Activated CD8-positive, alpha-beta T cell treated with anti-CD3 and anti-CD28 coated beads, Interleukin-2, amount 10 ng/mL, durations not matched to agents 7 days and 5 days (primary cell): Measurements from ENCODE around the gene SPECC1L. TPM values are rescaled to one million over a fixed set of nuclear protein-coding genes. Genes with fewer than 3 reads are reported as not detected.
"Not testable (repeated sequence)": the region's sequence is repeated elsewhere in the genome, so short reads cannot be mapped to it uniquely, and the experiment has no call there.

ENCODE experiments used
- ATAC-seq: fragments of 150-1000 bp; cut with Tn5 transposase; one replicate; pipeline ENCODE4 v1.10.0; 2021; ENCODE audit warnings: moderate library complexity
- CTCF ChIA-PET: fragments of 350-600 bp; sonication (Branson Sonifier 250); formaldehyde crosslinking; loops from one replicate; lab custom pipeline; 2021; ENCODE audit warnings: antibody characterized with exemption; lab: Charles Lee
- POLR2A ChIA-PET: fragments of 350-600 bp; sonication (Branson Sonifier 250); formaldehyde crosslinking; loops from one replicate; lab custom pipeline; 2021; ENCODE audit warnings: antibody characterized with exemption; lab: Charles Lee
- DNase-seq: peaks from one replicate; pipeline ENCODE4 v3.0.0-alpha.2; 2020
- H3K27ac Mint-ChIP-seq: one replicate; pipeline ENCODE4 v1.8.0; 2021; ENCODE audit warnings: mild to moderate bottlenecking, mixed read lengths
- H3K27me3 Mint-ChIP-seq: one replicate; pipeline ENCODE4 v1.8.0; 2021; ENCODE audit warnings: low read depth, mixed read lengths
- H3K36me3 Mint-ChIP-seq: one replicate; pipeline ENCODE4 v1.8.0; 2021; ENCODE audit warnings: low read depth, mixed read lengths
- H3K4me1 Mint-ChIP-seq: one replicate; pipeline ENCODE4 v1.8.0; 2021; ENCODE audit warnings: low read depth, mixed read lengths
- H3K4me3 Mint-ChIP-seq: one replicate; pipeline ENCODE4 v1.8.0; 2021; ENCODE audit warnings: mild to moderate bottlenecking, mixed read lengths
- H3K9me3 Mint-ChIP-seq: one replicate; pipeline ENCODE4 v1.8.0; 2022; ENCODE audit warnings: mixed read lengths; ENCODE audit not compliant: insufficient read depth
- total RNA-seq, 2 experiments: library from RNA; stranded (reverse); gene quantifications; one replicate each; pipeline ENCODE4 v1.2.3, GENCODE V29; 2021

SPECC1L gene
- total RNA-seq, 2 experiments from 2014 or later: 57.6 to 59.7 TPM

GRCh38 chr22:24236656-24237055 lies 34.0 kb upstream of the SPECC1L start:
- ATAC-seq (no peak), DNase-seq (no peak)
- H3K4me1 Mint-ChIP-seq: peaks cover 22% of the 10 kb centered on the region
- no peak overlapping the region for H3K4me3 Mint-ChIP-seq
- ChIA-PET POLR2A (no interaction called here), CTCF (no interaction called here)
- H3K27me3 Mint-ChIP-seq: no peaks in the 10 kb centered on the region
- H3K36me3 Mint-ChIP-seq: no peaks in the 10 kb centered on the region
- no peaks in the 10 kb centered on the region for H3K9me3 Mint-ChIP-seq
- no peak overlapping the region for H3K27ac Mint-ChIP-seq

- H3K27ac Mint-ChIP-seq, H3K9me3 Mint-ChIP-seq, H3K36me3 Mint-ChIP-seq, ATAC-seq, H3K27me3 Mint-ChIP-seq, POLR2A ChIA-PET, DNase-seq, H3K4me3 Mint-ChIP-seq: not testable (repeated sequence)
- CTCF ChIA-PET: interaction anchor here (1.0 kb wide), 1 partner anchor 105 kb away, joined by 3 read pairs; no protein-coding TSS in a partner anchor
- H3K4me1 Mint-ChIP-seq: peaks cover 37% of the 10 kb centered on the region
Observed at GRCh38 chr22:24238101-24238694, 32.4 kb upstream of the SPECC1L start.

GRCh38 chr22:24240381-24240780 lies 30.2 kb upstream of the SPECC1L start:
- H3K4me1 Mint-ChIP-seq: peaks cover 53% of the 10 kb centered on the region
- ChIA-PET CTCF (interaction anchor here (0.9 to 3.3 kb wide), 6 partner anchors 8 to 84 kb away, joined by 3 to 25 read pairs (median 6); no protein-coding TSS in a partner anchor), POLR2A (no interaction called here)
- DNase-seq (no peak), ATAC-seq (no peak)
- H3K27me3 Mint-ChIP-seq: no peaks in the 10 kb centered on the region
- H3K9me3 Mint-ChIP-seq: no peaks in the 10 kb centered on the region
- H3K4me3 Mint-ChIP-seq: no peak overlapping the region
- peak overlapping the region; percentile 60 for H3K27ac Mint-ChIP-seq
- no peaks in the 10 kb centered on the region for H3K36me3 Mint-ChIP-seq

- CTCF ChIA-PET: interaction anchor here (0.9 to 3.3 kb wide), 7 partner anchors 9 to 85 kb away, joined by 3 to 25 read pairs (median 7); no protein-coding TSS in a partner anchor
- Mint-ChIP-seq H3K4me3 (peak overlapping the region; percentile 25), H3K4me1 (peaks cover 54% of the 10 kb centered on the region), H3K27ac (peak overlapping the region; percentile 71)
- H3K27me3 Mint-ChIP-seq, POLR2A ChIA-PET, DNase-seq, H3K9me3 Mint-ChIP-seq, H3K36me3 Mint-ChIP-seq: not testable (repeated sequence)
- ATAC-seq: peak; percentile 67
Observed at GRCh38 chr22:24240985-24241692, 29.5 kb upstream of the SPECC1L start.

DNA sequence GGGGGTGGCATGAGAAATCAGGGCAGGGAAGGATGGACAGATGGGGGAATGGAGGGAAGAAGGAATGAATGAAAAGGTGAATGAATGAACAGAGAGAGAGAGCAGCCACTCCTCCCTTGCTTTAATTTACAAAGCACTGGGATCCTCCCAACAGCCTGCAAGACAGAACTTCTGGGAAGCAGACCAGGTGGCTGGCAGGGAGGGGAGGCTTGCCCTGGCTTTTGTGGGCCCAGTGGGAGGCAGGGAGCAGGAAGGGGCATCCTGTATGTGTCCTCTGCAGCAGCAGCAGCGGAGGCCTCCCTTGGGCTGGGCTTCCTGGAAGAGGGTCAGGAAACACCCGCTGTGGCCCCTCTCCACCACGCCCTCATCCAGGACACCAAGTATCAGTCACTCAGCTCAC lies 27.2 kb upstream of the SPECC1L start:
- H3K36me3 Mint-ChIP-seq, H3K27me3 Mint-ChIP-seq, H3K9me3 Mint-ChIP-seq, DNase-seq, POLR2A ChIA-PET, ATAC-seq: not testable (repeated sequence)
- CTCF ChIA-PET: interaction anchor here (1.0 to 3.3 kb wide), 13 partner anchors 25 to 330 kb away, joined by 3 to 25 read pairs (median 4); no protein-coding TSS in a partner anchor
- H3K4me1 Mint-ChIP-seq: peaks cover 55% of the 10 kb centered on the region
- peak overlapping the region; percentile 87 for H3K27ac Mint-ChIP-seq
- peak overlapping the region; percentile 35 for H3K4me3 Mint-ChIP-seq

- no peak for DNase-seq
- ChIA-PET CTCF (no interaction called here), POLR2A (no interaction called here)
- Mint-ChIP-seq H3K27ac (peak overlapping the region; percentile 82), H3K27me3 (no peaks in the 10 kb centered on the region), H3K9me3 (no peaks in the 10 kb centered on the region), H3K36me3 (no peaks in the 10 kb centered on the region), H3K4me1 (peaks cover 55% of the 10 kb centered on the region), H3K4me3 (no peak overlapping the region)
- no peak for ATAC-seq
Observed at GRCh38 chr22:24244144-24244787, 26.4 kb upstream of the SPECC1L start.

DNA sequence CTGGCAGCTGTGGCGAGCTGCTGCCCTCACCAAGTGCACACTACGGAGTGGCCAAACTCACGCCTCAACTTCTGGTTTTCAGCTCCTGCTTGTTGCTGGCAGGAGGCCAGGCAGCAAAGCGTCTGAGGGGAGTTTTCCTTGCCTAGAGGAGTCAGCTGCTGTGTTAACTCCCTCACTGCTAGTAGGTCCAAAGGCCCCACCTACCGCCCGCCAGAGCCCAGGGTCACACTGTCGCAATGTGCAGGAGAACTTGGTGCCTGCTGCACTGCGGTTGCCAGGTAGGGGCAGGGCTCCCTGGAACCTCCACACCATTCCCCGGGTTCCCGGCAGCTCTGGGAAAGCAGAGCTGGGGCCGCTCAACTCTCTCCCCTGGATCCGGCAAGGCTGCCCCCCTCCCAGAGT lies 25.6 kb upstream of the SPECC1L start, which contains the start of gene GGT5:
GGT5 (minus strand) TSS at position 53 of the 402 bp plus-strand sequence. CDS start 357 bp downstream, outside the sequence.
- CTCF ChIA-PET: interaction anchor here (0.9 to 1.5 kb wide), 3 partner anchors 14 to 87 kb away, joined by 3 to 6 read pairs (median 3); no protein-coding TSS in a partner anchor
- H3K36me3 Mint-ChIP-seq, POLR2A ChIA-PET, DNase-seq, ATAC-seq, H3K9me3 Mint-ChIP-seq, H3K27me3 Mint-ChIP-seq, H3K4me3 Mint-ChIP-seq: not testable (repeated sequence)
- Mint-ChIP-seq H3K27ac (peak within 1 kb of the TSS; percentile 82), H3K4me1 (peaks cover 53% of the 10 kb centered on the region)

- ATAC-seq, POLR2A ChIA-PET, H3K36me3 Mint-ChIP-seq, H3K27me3 Mint-ChIP-seq, H3K4me3 Mint-ChIP-seq, H3K9me3 Mint-ChIP-seq, DNase-seq: not testable (repeated sequence)
- peaks cover 45% of the 10 kb centered on the region for H3K4me1 Mint-ChIP-seq
- CTCF ChIA-PET: interaction anchor here (0.9 to 1.5 kb wide), 3 partner anchors 14 to 88 kb away, joined by 3 to 6 read pairs (median 3); no protein-coding TSS in a partner anchor
- H3K27ac Mint-ChIP-seq: peak overlapping the region; percentile 46
Observed at GRCh38 chr22:24245584-24246561, 24.8 kb upstream of the SPECC1L start.

- Mint-ChIP-seq H3K27ac (no peak overlapping the region), H3K9me3 (no peaks in the 10 kb centered on the region), H3K36me3 (no peaks in the 10 kb centered on the region), H3K4me1 (peaks cover 35% of the 10 kb centered on the region), H3K4me3 (no peak overlapping the region), H3K27me3 (no peaks in the 10 kb centered on the region)
- ATAC-seq: no peak
- POLR2A ChIA-PET: no interaction called here
- DNase-seq: no peak
- CTCF ChIA-PET: interaction anchor here (0.7 to 1.5 kb wide), 9 partner anchors 13 to 111 kb away, joined by 3 to 12 read pairs (median 3); no protein-coding TSS in a partner anchor
Observed at GRCh38 chr22:24247011-24247507, 23.6 kb upstream of the SPECC1L start.

DNA sequence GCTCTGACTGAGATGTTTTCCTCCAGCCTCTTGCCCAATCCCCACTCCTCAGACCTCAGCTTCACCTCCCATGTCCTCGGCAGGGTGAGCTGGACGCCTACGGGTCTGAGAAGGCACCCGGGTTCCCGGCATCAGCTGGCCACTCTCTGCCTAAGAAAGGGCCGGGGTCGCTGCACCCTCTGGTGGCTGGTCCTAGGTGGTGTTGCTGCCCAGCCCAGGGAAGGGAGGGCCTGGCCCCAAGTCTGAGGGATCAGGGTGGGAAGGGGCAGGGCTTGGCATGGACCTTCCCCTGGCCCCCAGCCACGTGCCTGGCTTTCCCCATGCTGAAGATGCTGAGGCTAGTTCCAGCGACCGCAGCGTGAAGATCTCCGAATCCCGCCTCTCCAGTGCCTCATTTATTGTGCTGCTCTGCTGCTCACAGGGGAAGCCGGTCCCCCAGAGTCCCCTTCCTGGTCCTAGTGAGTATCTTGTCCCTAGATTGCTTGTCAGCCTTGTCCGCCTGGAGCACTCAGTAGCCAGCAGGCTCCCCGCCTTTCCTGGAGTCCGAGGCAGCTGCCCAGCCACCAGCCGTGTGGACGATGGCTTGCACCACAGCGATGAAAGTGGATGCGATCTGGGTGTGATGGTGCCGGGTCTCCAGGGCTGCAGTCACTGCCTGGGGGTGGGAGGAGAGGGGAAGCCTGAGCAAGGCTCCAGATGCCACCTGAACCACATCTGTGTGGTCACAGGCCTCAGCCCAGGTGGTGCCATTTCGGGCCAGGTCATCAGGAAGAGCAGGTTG lies 22.9 kb upstream of the SPECC1L start:
- peaks cover 28% of the 10 kb centered on the region for H3K4me1 Mint-ChIP-seq
- peak; percentile 94 for ATAC-seq
- H3K27me3 Mint-ChIP-seq: no peaks in the 10 kb centered on the region
- H3K36me3 Mint-ChIP-seq: no peaks in the 10 kb centered on the region
- H3K4me3 Mint-ChIP-seq: no peak overlapping the region
- CTCF ChIA-PET: interaction anchor here (0.7 to 1.5 kb wide), 9 partner anchors 14 to 112 kb away, joined by 3 to 12 read pairs (median 3); no protein-coding TSS in a partner anchor
- H3K9me3 Mint-ChIP-seq: no peaks in the 10 kb centered on the region
- POLR2A ChIA-PET: no interaction called here
- H3K27ac Mint-ChIP-seq: no peak overlapping the region
- DNase-seq: peak; percentile 70
